GM12801 (cell line): ENCODE data around the gene SHB.

ENCODE experiments used
- CTCF ChIP-seq: IDR thresholded peaks from one replicate; pipeline ENCODE4 v1.5.1; 2011; ENCODE audit warnings: control low read depth; ENCODE audit not compliant: insufficient read length; ENCODE audit errors: extremely low read depth

Gene SHB

GRCh38 chr9:38094165-38094564 lies 25.1 kb upstream of the SHB start:
- no peak for TF ChIP-seq CTCF

GRCh38 chr9:38092656-38093055 lies 23.6 kb upstream of the SHB start:
- no peak for TF ChIP-seq CTCF

GRCh38 chr9:38092200-38092524 lies 23.1 kb upstream of the SHB start:
- TF ChIP-seq CTCF = no peak

GRCh38 chr9:38091310-38092199 lies 22.5 kb upstream of the SHB start:
- no peak for TF ChIP-seq CTCF

GRCh38 chr9:38090170-38090569 lies 21.1 kb upstream of the SHB start:
- no peak for TF ChIP-seq CTCF

- no peak for TF ChIP-seq CTCF
Observed at GRCh38 chr9:38089387-38090165, 20.5 kb upstream of the SHB start.

GRCh38 chr9:38088006-38088925 lies 19.2 kb upstream of the SHB start:
- TF ChIP-seq CTCF = peak; percentile 96
